SK-N-SH (cell line): ENCODE data around the gene SLC2A9. TPM values are rescaled to one million over a fixed set of nuclear protein-coding genes. Genes with fewer than 3 reads are reported as not detected.

Experiments used
- CTCF ChIA-PET: fragments of 300-600, 350-600 bp; formaldehyde crosslinking; extraction: SDS; loops from one replicate; lab custom pipeline; 2021; lab: Yijun Ruan, JAX
- POLR2A ChIA-PET: fragments of 350-600 bp; sonication (Branson Sonifier 250); formaldehyde crosslinking; extraction: SDS; loops from one replicate; lab custom pipeline; 2020; ENCODE audit warnings: antibody characterized with exemption, inconsistent platforms; lab: Yijun Ruan, JAX
- DNase-seq: peaks from one replicate; pipeline ENCODE4 v3.0.0; 2012
- H2AFZ ChIP-seq: fragments of 200-600 bp; sonication (generic); 2 replicates; pipeline ENCODE4 v1.8.1; 2016; ENCODE audit warnings: antibody characterized with exemption, mild to moderate bottlenecking, low read depth
- H3F3A ChIP-seq: fragments of 200-600 bp; sonication (generic); replicated peaks from 2 replicates; pipeline ENCODE3; 2016; ENCODE audit warnings: antibody characterized with exemption, mild to moderate bottlenecking; ENCODE audit not compliant: insufficient read depth
- H3K27ac ChIP-seq, 2 experiments: fragments of 200-500 bp in 1 of 2; fragments of 200-600 bp in 1 of 2; sonication (Bioruptor generic) in 1 of 2; sonication (generic), shearing (Covaris generic) in 1 of 2; 2 replicates each; pipeline versions ENCODE4 v1.5.1 to v1.6.1; 2014 to 2016; ENCODE audit warnings: low read depth in 2 of 2, inconsistent platforms in 1 of 2, low read length in 1 of 2, mild to moderate bottlenecking in 1 of 2, mixed read lengths in 1 of 2
- H3K27me3 ChIP-seq: fragments of 200-600 bp; sonication (generic), shearing (Covaris generic); 2 replicates; pipeline ENCODE4 v1.6.1; 2016; ENCODE audit warnings: mixed run types; ENCODE audit not compliant: insufficient read depth
- H3K36me3 ChIP-seq, 2 experiments: fragments of 200-500 bp in 1 of 2; fragments of 200-600 bp in 1 of 2; sonication (Bioruptor generic) in 1 of 2; sonication (generic) in 1 of 2; replicated peaks in 1 of 2; 2 replicates each; pipeline versions ENCODE3 to v1.5.1; 2014 to 2016; ENCODE audit warnings: low read length in 1 of 2, mild to moderate bottlenecking in 1 of 2; ENCODE audit not compliant: insufficient read depth in 2 of 2, control insufficient read depth in 1 of 2
- H3K4me1 ChIP-seq, 2 experiments: fragments of 200-500 bp in 1 of 2; fragments of 200-600 bp in 1 of 2; sonication (Bioruptor generic) in 1 of 2; sonication (generic), shearing (Covaris generic) in 1 of 2; 2 replicates each; pipeline versions ENCODE4 v1.5.1 to v1.6.1; 2014 to 2016; ENCODE audit warnings: low read depth in 1 of 2, low read length in 1 of 2, mixed run types in 1 of 2; ENCODE audit not compliant: insufficient read depth in 2 of 2, control insufficient read depth in 1 of 2
- H3K4me2 ChIP-seq: fragments of 200-600 bp; sonication (generic), shearing (Covaris generic); 2 replicates; pipeline ENCODE4 v1.6.1; 2017; ENCODE audit warnings: mixed run types
- H3K4me3 ChIP-seq, 2 experiments: fragments of 200-500 bp in 1 of 2; fragments of 200-600 bp in 1 of 2; sonication (Bioruptor generic) in 1 of 2; sonication (generic), shearing (Covaris generic) in 1 of 2; 2 replicates each; pipeline versions ENCODE4 v1.5.1 to v1.8.1; 2014 to 2016; ENCODE audit warnings: low read depth in 2 of 2, inconsistent platforms in 1 of 2, low read length in 1 of 2, mild to moderate bottlenecking in 1 of 2, mixed read lengths in 1 of 2, moderate library complexity in 1 of 2
- H3K79me2 ChIP-seq: fragments of 200-600 bp; sonication (generic); 2 replicates; pipeline ENCODE4 v1.8.1; 2017; ENCODE audit warnings: mild to moderate bottlenecking; ENCODE audit not compliant: insufficient read depth
- H3K9ac ChIP-seq: fragments of 200-600 bp; sonication (generic); 2 replicates; pipeline ENCODE4 v1.6.1; 2017; ENCODE audit warnings: mixed run types
- H3K9me2 ChIP-seq: fragments of 200-600 bp; sonication (generic); 2 replicates; pipeline ENCODE4 v1.6.1; 2017; ENCODE audit warnings: mixed run types
- H3K9me3 ChIP-seq: fragments of 200-600 bp; sonication (generic); 2 replicates; pipeline ENCODE4 v1.6.1; 2017; ENCODE audit warnings: mixed run types, mild to moderate bottlenecking, moderate library complexity
- H4K20me1 ChIP-seq: fragments of 200-600 bp; sonication (generic); 2 replicates; pipeline ENCODE4 v1.6.1; 2017; ENCODE audit warnings: mild to moderate bottlenecking, mixed run types; ENCODE audit not compliant: insufficient read depth
- CHD2 ChIP-seq: fragments of 150-350 bp; IDR thresholded peaks from 2 replicates; pipeline ENCODE4 v1.6.1; 2018; ENCODE audit warnings: low read length; ENCODE audit not compliant: partially characterized antibody
- ELF1 ChIP-seq: IDR thresholded peaks from 2 replicates; pipeline ENCODE4 v1.4.0; 2012
- EP300 ChIP-seq, 2 experiments: IDR thresholded peaks; 2 replicates each; pipeline versions ENCODE4 v1.4.0 to v1.6.1; 2012; ENCODE audit warnings: borderline replicate concordance in 1 of 2, low read depth in 1 of 2, low read length in 1 of 2
- FOXJ3 ChIP-seq: sonication (generic); formaldehyde crosslinking; IDR thresholded peaks from 2 replicates; pipeline ENCODE4 v1.5.1; 2020; ENCODE audit warnings: mild to moderate bottlenecking, missing genetic modification reagents
- FOXM1 ChIP-seq: IDR thresholded peaks from 2 replicates; pipeline ENCODE4 v1.4.0; 2012; ENCODE audit warnings: low read depth, mild to moderate bottlenecking
- GABPA ChIP-seq: IDR thresholded peaks from 2 replicates; pipeline ENCODE4 v1.4.0; 2012; ENCODE audit warnings: low read depth, mild to moderate bottlenecking
- JUND ChIP-seq: IDR thresholded peaks from 2 replicates; pipeline ENCODE4 v1.4.0; 2012
- MEF2A ChIP-seq: IDR thresholded peaks from 2 replicates; pipeline ENCODE4 v1.4.0; 2012; ENCODE audit warnings: low read depth, borderline replicate concordance
- MXI1 ChIP-seq: IDR thresholded peaks from 2 replicates; pipeline ENCODE4 v1.6.1; 2012; ENCODE audit warnings: mild to moderate bottlenecking, low read depth, low read length, improper control_type of control experiment
- NRF1 ChIP-seq: IDR thresholded peaks from 2 replicates; pipeline ENCODE4 v1.6.1; 2012; ENCODE audit warnings: low read depth, mild to moderate bottlenecking, low read length
- RCOR1 ChIP-seq: fragments of 150-350 bp; IDR thresholded peaks from 2 replicates; pipeline ENCODE4 v1.6.1; 2017; ENCODE audit warnings: antibody characterized with exemption, low read length
- SIN3A ChIP-seq: IDR thresholded peaks from 2 replicates; pipeline ENCODE4 v1.6.1; 2012; ENCODE audit warnings: low read depth, mild to moderate bottlenecking, low read length, moderate library complexity, borderline replicate concordance
- SMC3 ChIP-seq: IDR thresholded peaks from 2 replicates; pipeline ENCODE4 v1.6.1; 2012; ENCODE audit warnings: low read depth, low read length, improper control_type of control experiment
- WGBS: methylation state at CpG from one replicate; pipeline ENCODE4 v1.1.6; 2017; ENCODE audit warnings: low lambda C conversion rate; 5-methylcytosine and 5-hydroxymethylcytosine counted together
- polyA plus RNA-seq, 3 experiments: library from polyadenylated mRNA; depleted of rRNA; stranded (reverse); fragments of >200 nt; gene quantifications; 2 replicates each; pipeline ENCODE4 v1.2.3, GENCODE V29; 2012
- TF ChIP-seq, protein P1 (sequence below): fragments of 150-350 bp; IDR thresholded peaks from 2 replicates; pipeline ENCODE4 v1.6.1; 2016; ENCODE audit warnings: mild to moderate bottlenecking, low read depth, low read length
- TF ChIP-seq, protein P2 (sequence below): IDR thresholded peaks from 2 replicates; pipeline ENCODE4 v1.4.0; 2012; ENCODE audit warnings: low read depth, borderline replicate concordance
- TF ChIP-seq, protein P3 (sequence below): IDR thresholded peaks from 2 replicates; pipeline ENCODE4 v1.4.0; 2012; ENCODE audit warnings: low read depth
- TF ChIP-seq, protein P4 (sequence below): IDR thresholded peaks from 2 replicates; pipeline ENCODE4 v1.4.0; 2012; ENCODE audit warnings: low read depth, borderline replicate concordance
- TF ChIP-seq, protein P5 (sequence below): IDR thresholded peaks from 2 replicates; pipeline ENCODE4 v1.6.1; 2012; ENCODE audit warnings: mild to moderate bottlenecking, low read depth, low read length, moderate library complexity
- TF ChIP-seq, protein P6 (sequence below): IDR thresholded peaks from 2 replicates; pipeline ENCODE4; 2012
- TF ChIP-seq, protein P7 (sequence below): fragments of 150-350 bp; IDR thresholded peaks from 2 replicates; pipeline ENCODE4 v1.6.1; 2017; ENCODE audit warnings: antibody characterized with exemption, low read length, low read depth, borderline replicate concordance

Gene SLC2A9
- polyA plus RNA-seq, 1 of the 3 experiments (the other 2 are of a cell fraction): not detected

DNA sequence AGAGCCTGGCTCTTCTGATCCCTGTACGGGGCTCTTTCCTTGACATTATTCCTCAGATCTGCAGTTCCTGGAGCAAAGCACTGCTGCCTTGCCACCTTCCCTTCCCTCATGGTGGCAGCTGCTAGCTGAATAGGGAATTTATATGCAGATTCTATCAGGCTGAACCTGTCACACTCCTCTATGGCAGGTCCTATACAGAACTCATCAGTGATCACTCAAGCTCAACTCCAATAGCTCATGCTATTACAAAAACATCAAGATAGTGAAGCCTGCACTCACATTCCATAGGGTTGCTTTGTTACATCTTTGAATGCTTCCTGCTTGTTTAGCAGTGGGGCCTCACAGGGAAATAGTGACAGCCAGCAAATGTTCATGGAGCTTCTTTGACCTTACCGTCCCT is 71.7 kb downstream of the SLC2A9 start:
- no peaks in the 10 kb centered on the region for H3K27me3 ChIP-seq
- H3K27ac ChIP-seq: no peak overlapping the region
- ChIA-PET POLR2A (no interaction called here), CTCF (interaction anchor here (1.2 kb wide), 1 partner anchor 64 kb away, joined by 3 read pairs; no protein-coding TSS in a partner anchor)
- no peaks in the 10 kb centered on the region for H3K36me3 ChIP-seq
- H3K4me1 ChIP-seq: no peaks in the 10 kb centered on the region
- no peak overlapping the region for H2AFZ ChIP-seq
- no peaks in the 10 kb centered on the region for H3K9me2 ChIP-seq
- H4K20me1 ChIP-seq: no peaks in the 10 kb centered on the region
- no peak for DNase-seq
- TF ChIP-seq FOXM1 (no peak), RCOR1 (no peak), EP300 (IDR thresholded peaks at IDR 0.05; ENCODE audit: borderline replicate concordance in 1 of 2, low read depth in 1 of 2, low read length in 1 of 2) (no peak), FOXJ3 (CRISPR knock-in tag) (no peak), SIN3A (no peak), SMC3 (no peak), ELF1 (no peak), JUND (no peak), NRF1 (no peak), CHD2 (no peak), GABPA (no peak), MXI1 (no peak), MEF2A (no peak)
- TF ChIP-seq, protein P1, sequence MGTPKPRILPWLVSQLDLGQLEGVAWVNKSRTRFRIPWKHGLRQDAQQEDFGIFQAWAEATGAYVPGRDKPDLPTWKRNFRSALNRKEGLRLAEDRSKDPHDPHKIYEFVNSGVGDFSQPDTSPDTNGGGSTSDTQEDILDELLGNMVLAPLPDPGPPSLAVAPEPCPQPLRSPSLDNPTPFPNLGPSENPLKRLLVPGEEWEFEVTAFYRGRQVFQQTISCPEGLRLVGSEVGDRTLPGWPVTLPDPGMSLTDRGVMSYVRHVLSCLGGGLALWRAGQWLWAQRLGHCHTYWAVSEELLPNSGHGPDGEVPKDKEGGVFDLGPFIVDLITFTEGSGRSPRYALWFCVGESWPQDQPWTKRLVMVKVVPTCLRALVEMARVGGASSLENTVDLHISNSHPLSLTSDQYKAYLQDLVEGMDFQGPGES: no peak
- TF ChIP-seq, protein P2, sequence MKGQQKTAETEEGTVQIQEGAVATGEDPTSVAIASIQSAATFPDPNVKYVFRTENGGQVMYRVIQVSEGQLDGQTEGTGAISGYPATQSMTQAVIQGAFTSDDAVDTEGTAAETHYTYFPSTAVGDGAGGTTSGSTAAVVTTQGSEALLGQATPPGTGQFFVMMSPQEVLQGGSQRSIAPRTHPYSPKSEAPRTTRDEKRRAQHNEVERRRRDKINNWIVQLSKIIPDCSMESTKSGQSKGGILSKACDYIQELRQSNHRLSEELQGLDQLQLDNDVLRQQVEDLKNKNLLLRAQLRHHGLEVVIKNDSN: no peak
- TF ChIP-seq, protein P3, sequence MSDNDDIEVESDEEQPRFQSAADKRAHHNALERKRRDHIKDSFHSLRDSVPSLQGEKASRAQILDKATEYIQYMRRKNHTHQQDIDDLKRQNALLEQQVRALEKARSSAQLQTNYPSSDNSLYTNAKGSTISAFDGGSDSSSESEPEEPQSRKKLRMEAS: no peak
- TF ChIP-seq, protein P4, sequence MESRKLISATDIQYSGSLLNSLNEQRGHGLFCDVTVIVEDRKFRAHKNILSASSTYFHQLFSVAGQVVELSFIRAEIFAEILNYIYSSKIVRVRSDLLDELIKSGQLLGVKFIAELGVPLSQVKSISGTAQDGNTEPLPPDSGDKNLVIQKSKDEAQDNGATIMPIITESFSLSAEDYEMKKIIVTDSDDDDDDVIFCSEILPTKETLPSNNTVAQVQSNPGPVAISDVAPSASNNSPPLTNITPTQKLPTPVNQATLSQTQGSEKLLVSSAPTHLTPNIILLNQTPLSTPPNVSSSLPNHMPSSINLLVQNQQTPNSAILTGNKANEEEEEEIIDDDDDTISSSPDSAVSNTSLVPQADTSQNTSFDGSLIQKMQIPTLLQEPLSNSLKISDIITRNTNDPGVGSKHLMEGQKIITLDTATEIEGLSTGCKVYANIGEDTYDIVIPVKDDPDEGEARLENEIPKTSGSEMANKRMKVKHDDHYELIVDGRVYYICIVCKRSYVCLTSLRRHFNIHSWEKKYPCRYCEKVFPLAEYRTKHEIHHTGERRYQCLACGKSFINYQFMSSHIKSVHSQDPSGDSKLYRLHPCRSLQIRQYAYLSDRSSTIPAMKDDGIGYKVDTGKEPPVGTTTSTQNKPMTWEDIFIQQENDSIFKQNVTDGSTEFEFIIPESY: no peak
- TF ChIP-seq, protein P5, sequence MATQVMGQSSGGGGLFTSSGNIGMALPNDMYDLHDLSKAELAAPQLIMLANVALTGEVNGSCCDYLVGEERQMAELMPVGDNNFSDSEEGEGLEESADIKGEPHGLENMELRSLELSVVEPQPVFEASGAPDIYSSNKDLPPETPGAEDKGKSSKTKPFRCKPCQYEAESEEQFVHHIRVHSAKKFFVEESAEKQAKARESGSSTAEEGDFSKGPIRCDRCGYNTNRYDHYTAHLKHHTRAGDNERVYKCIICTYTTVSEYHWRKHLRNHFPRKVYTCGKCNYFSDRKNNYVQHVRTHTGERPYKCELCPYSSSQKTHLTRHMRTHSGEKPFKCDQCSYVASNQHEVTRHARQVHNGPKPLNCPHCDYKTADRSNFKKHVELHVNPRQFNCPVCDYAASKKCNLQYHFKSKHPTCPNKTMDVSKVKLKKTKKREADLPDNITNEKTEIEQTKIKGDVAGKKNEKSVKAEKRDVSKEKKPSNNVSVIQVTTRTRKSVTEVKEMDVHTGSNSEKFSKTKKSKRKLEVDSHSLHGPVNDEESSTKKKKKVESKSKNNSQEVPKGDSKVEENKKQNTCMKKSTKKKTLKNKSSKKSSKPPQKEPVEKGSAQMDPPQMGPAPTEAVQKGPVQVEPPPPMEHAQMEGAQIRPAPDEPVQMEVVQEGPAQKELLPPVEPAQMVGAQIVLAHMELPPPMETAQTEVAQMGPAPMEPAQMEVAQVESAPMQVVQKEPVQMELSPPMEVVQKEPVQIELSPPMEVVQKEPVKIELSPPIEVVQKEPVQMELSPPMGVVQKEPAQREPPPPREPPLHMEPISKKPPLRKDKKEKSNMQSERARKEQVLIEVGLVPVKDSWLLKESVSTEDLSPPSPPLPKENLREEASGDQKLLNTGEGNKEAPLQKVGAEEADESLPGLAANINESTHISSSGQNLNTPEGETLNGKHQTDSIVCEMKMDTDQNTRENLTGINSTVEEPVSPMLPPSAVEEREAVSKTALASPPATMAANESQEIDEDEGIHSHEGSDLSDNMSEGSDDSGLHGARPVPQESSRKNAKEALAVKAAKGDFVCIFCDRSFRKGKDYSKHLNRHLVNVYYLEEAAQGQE: no peak
- TF ChIP-seq, protein P6, sequence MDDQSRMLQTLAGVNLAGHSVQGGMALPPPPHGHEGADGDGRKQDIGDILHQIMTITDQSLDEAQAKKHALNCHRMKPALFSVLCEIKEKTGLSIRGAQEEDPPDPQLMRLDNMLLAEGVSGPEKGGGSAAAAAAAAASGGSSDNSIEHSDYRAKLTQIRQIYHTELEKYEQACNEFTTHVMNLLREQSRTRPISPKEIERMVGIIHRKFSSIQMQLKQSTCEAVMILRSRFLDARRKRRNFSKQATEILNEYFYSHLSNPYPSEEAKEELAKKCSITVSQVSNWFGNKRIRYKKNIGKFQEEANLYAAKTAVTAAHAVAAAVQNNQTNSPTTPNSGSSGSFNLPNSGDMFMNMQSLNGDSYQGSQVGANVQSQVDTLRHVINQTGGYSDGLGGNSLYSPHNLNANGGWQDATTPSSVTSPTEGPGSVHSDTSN: no peak
- TF ChIP-seq, protein P7, sequence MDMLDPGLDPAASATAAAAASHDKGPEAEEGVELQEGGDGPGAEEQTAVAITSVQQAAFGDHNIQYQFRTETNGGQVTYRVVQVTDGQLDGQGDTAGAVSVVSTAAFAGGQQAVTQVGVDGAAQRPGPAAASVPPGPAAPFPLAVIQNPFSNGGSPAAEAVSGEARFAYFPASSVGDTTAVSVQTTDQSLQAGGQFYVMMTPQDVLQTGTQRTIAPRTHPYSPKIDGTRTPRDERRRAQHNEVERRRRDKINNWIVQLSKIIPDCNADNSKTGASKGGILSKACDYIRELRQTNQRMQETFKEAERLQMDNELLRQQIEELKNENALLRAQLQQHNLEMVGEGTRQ: no peak
- H3K4me2 ChIP-seq: no peak overlapping the region
- H3K9me3 ChIP-seq: no peaks in the 10 kb centered on the region
- H3F3A ChIP-seq: no peaks in the 10 kb centered on the region
- 9% methylated on average over 2 of the region's 2 CpGs for WGBS
- H3K79me2 ChIP-seq: no peaks in the 10 kb centered on the region
- H3K9ac ChIP-seq: no peak overlapping the region
- no peak overlapping the region for H3K4me3 ChIP-seq
